ENCODE measurements around the gene C20orf204.

Gene C20orf204

GRCh38 chr20:64077094-64077493 lies 41.1 kb downstream of the C20orf204 start:
- DNase-seq, result no peak
- peak overlapping the region in 1 of 2 donors; percentile 31 for H3K27ac ChIP-seq
- H3K4me3 ChIP-seq, result peak overlapping the region; percentile 65 to 68

GRCh38 chr20:64077541-64077875 lies 41.5 kb downstream of the C20orf204 start:
- no peak for TF ChIP-seq CTCF (IDR thresholded peaks at IDR 0.05)
- Histone ChIP-seq H3K4me1 (peaks cover 0 to 45% (median 33%) of the 10 kb centered on the region in 4 donors), H3K27ac (peak overlapping the region; percentile 31 to 80), H3K36me3 (peaks cover 0 to 26% (median 22%) of the 10 kb centered on the region in 3 donors), H3K9me3 (no peaks in the 10 kb centered on the region), H3K4me3 (peak overlapping the region; percentile 65 to 68), H3K27me3 (no peaks in the 10 kb centered on the region)
- intact Hi-C loops (cut with DNase I; ENCODE audit: low total_unique reads), result no loop called here
- no peak for DNase-seq

More at GRCh38 chr20:64077094-64077493, 41.1 kb downstream of the C20orf204 start:
- intact Hi-C loops (cut with DNase I; ENCODE audit: low total_unique reads), result no loop called here
- H3K36me3 ChIP-seq, result peaks cover 0 to 30% (median 22%) of the 10 kb centered on the region in 3 donors
- peaks cover 0 to 41% (median 33%) of the 10 kb centered on the region in 4 donors for H3K4me1 ChIP-seq
- no peak for TF ChIP-seq CTCF (IDR thresholded peaks at IDR 0.05)
- H3K27me3 ChIP-seq, result no peaks in the 10 kb centered on the region
- H3K9me3 ChIP-seq, result no peaks in the 10 kb centered on the region

GRCh38 chr20:64077876-64078551 lies 42.0 kb downstream of the C20orf204 start:
- H3K9me3 ChIP-seq, result no peaks in the 10 kb centered on the region
- peaks cover 0 to 47% (median 34%) of the 10 kb centered on the region in 4 donors for H3K4me1 ChIP-seq
- H3K4me3 ChIP-seq, result peak overlapping the region; percentile 65 to 68
- no peak for DNase-seq
- peak overlapping the region; percentile 69 to 80 for H3K27ac ChIP-seq
- peaks cover 0 to 22% (median 21%) of the 10 kb centered on the region in 3 donors for H3K36me3 ChIP-seq
- H3K27me3 ChIP-seq, result no peaks in the 10 kb centered on the region
- TF ChIP-seq CTCF (IDR thresholded peaks at IDR 0.05), result no peak
- intact Hi-C loops (cut with DNase I; ENCODE audit: low total_unique reads), result no loop called here

- intact Hi-C loops (cut with DNase I; ENCODE audit: low total_unique reads), result no loop called here
- H3K36me3 ChIP-seq, result peaks cover 0 to 15% (median 12%) of the 10 kb centered on the region in 3 donors
- H3K9me3 ChIP-seq, result no peaks in the 10 kb centered on the region
- H3K27ac ChIP-seq, result peak overlapping the region; percentile 69 to 80
- DNase-seq, result no peak
- no peak for TF ChIP-seq CTCF (IDR thresholded peaks at IDR 0.05)
- peaks cover 0 to 56% (median 43%) of the 10 kb centered on the region in 4 donors for H3K4me1 ChIP-seq
- H3K4me3 ChIP-seq, result peak overlapping the region; percentile 65 to 68
- peaks cover 0 to 7% of the 10 kb centered on the region in 2 donors for H3K27me3 ChIP-seq
Measured at GRCh38 chr20:64078934-64079272, 42.9 kb downstream of the C20orf204 start.

- peak; percentile 73 to 84 for DNase-seq
- H3K27ac ChIP-seq, result peak within 1 kb of the TSS; percentile 69 to 80
- peak within 1 kb of the TSS; percentile 65 to 68 for H3K4me3 ChIP-seq
- peaks cover 0 to 10% (median 7%) of the 10 kb centered on the region in 3 donors for H3K36me3 ChIP-seq
- no peaks in the 10 kb centered on the region for H3K9me3 ChIP-seq
- H3K27me3 ChIP-seq, result peaks cover 0 to 12% of the 10 kb centered on the region in 2 donors
- H3K4me1 ChIP-seq, result peaks cover 0 to 61% (median 46%) of the 10 kb centered on the region in 4 donors
- intact Hi-C loops (cut with DNase I; ENCODE audit: low total_unique reads), result no loop called here
- TF ChIP-seq CTCF (IDR thresholded peaks at IDR 0.05), result no peak
Measured at GRCh38 chr20:64079273-64080012, 43.5 kb downstream of the C20orf204 start, which contains the start of gene RGS19. Gene RGS19, minus strand, starts transcription at chr20:64079518. Its CDS starts 2,632 bp downstream, at chr20:64076886.
